SK-N-SH (cell line): Measurements from ENCODE around the gene LRRC72. TPM values are rescaled to one million over a fixed set of nuclear protein-coding genes. Genes with fewer than 3 reads are reported as not detected.
"Not testable (repeated sequence)": the region's sequence is repeated elsewhere in the genome, so short reads cannot be mapped to it uniquely, and the experiment has no call there.

Source experiments
- CTCF ChIA-PET: fragments of 300-600, 350-600 bp; formaldehyde crosslinking; extraction: SDS; loops from one replicate; lab custom pipeline; 2021; lab: Yijun Ruan, JAX
- POLR2A ChIA-PET: fragments of 350-600 bp; sonication (Branson Sonifier 250); formaldehyde crosslinking; extraction: SDS; loops from one replicate; lab custom pipeline; 2020; ENCODE audit warnings: antibody characterized with exemption, inconsistent platforms; lab: Yijun Ruan, JAX
- DNase-seq: peaks from one replicate; pipeline ENCODE4 v3.0.0; 2012
- H2AFZ ChIP-seq: fragments of 200-600 bp; sonication (generic); 2 replicates; pipeline ENCODE4 v1.8.1; 2016; ENCODE audit warnings: antibody characterized with exemption, mild to moderate bottlenecking, low read depth
- H3F3A ChIP-seq: fragments of 200-600 bp; sonication (generic); replicated peaks from 2 replicates; pipeline ENCODE3; 2016; ENCODE audit warnings: antibody characterized with exemption, mild to moderate bottlenecking; ENCODE audit not compliant: insufficient read depth
- H3K27ac ChIP-seq, 2 experiments: fragments of 200-500 bp in 1 of 2; fragments of 200-600 bp in 1 of 2; sonication (Bioruptor generic) in 1 of 2; sonication (generic), shearing (Covaris generic) in 1 of 2; 2 replicates each; pipeline versions ENCODE4 v1.5.1 to v1.6.1; 2014 to 2016; ENCODE audit warnings: low read depth in 2 of 2, inconsistent platforms in 1 of 2, low read length in 1 of 2, mild to moderate bottlenecking in 1 of 2, mixed read lengths in 1 of 2
- H3K27me3 ChIP-seq: fragments of 200-600 bp; sonication (generic), shearing (Covaris generic); 2 replicates; pipeline ENCODE4 v1.6.1; 2016; ENCODE audit warnings: mixed run types; ENCODE audit not compliant: insufficient read depth
- H3K36me3 ChIP-seq, 2 experiments: fragments of 200-500 bp in 1 of 2; fragments of 200-600 bp in 1 of 2; sonication (Bioruptor generic) in 1 of 2; sonication (generic) in 1 of 2; replicated peaks in 1 of 2; 2 replicates each; pipeline versions ENCODE3 to v1.5.1; 2014 to 2016; ENCODE audit warnings: low read length in 1 of 2, mild to moderate bottlenecking in 1 of 2; ENCODE audit not compliant: insufficient read depth in 2 of 2, control insufficient read depth in 1 of 2
- H3K4me1 ChIP-seq, 2 experiments: fragments of 200-500 bp in 1 of 2; fragments of 200-600 bp in 1 of 2; sonication (Bioruptor generic) in 1 of 2; sonication (generic), shearing (Covaris generic) in 1 of 2; 2 replicates each; pipeline versions ENCODE4 v1.5.1 to v1.6.1; 2014 to 2016; ENCODE audit warnings: low read depth in 1 of 2, low read length in 1 of 2, mixed run types in 1 of 2; ENCODE audit not compliant: insufficient read depth in 2 of 2, control insufficient read depth in 1 of 2
- H3K4me2 ChIP-seq: fragments of 200-600 bp; sonication (generic), shearing (Covaris generic); 2 replicates; pipeline ENCODE4 v1.6.1; 2017; ENCODE audit warnings: mixed run types
- H3K4me3 ChIP-seq, 2 experiments: fragments of 200-500 bp in 1 of 2; fragments of 200-600 bp in 1 of 2; sonication (Bioruptor generic) in 1 of 2; sonication (generic), shearing (Covaris generic) in 1 of 2; 2 replicates each; pipeline versions ENCODE4 v1.5.1 to v1.8.1; 2014 to 2016; ENCODE audit warnings: low read depth in 2 of 2, inconsistent platforms in 1 of 2, low read length in 1 of 2, mild to moderate bottlenecking in 1 of 2, mixed read lengths in 1 of 2, moderate library complexity in 1 of 2
- H3K79me2 ChIP-seq: fragments of 200-600 bp; sonication (generic); 2 replicates; pipeline ENCODE4 v1.8.1; 2017; ENCODE audit warnings: mild to moderate bottlenecking; ENCODE audit not compliant: insufficient read depth
- H3K9ac ChIP-seq: fragments of 200-600 bp; sonication (generic); 2 replicates; pipeline ENCODE4 v1.6.1; 2017; ENCODE audit warnings: mixed run types
- H3K9me2 ChIP-seq: fragments of 200-600 bp; sonication (generic); 2 replicates; pipeline ENCODE4 v1.6.1; 2017; ENCODE audit warnings: mixed run types
- H3K9me3 ChIP-seq: fragments of 200-600 bp; sonication (generic); 2 replicates; pipeline ENCODE4 v1.6.1; 2017; ENCODE audit warnings: mixed run types, mild to moderate bottlenecking, moderate library complexity
- H4K20me1 ChIP-seq: fragments of 200-600 bp; sonication (generic); 2 replicates; pipeline ENCODE4 v1.6.1; 2017; ENCODE audit warnings: mild to moderate bottlenecking, mixed run types; ENCODE audit not compliant: insufficient read depth
- FOSL2 ChIP-seq: IDR thresholded peaks from 2 replicates; pipeline ENCODE4 v1.4.0; 2012; ENCODE audit warnings: low read depth, mild to moderate bottlenecking, moderate library complexity, borderline replicate concordance
- MEF2A ChIP-seq: IDR thresholded peaks from 2 replicates; pipeline ENCODE4 v1.4.0; 2012; ENCODE audit warnings: low read depth, borderline replicate concordance
- MXI1 ChIP-seq: IDR thresholded peaks from 2 replicates; pipeline ENCODE4 v1.6.1; 2012; ENCODE audit warnings: mild to moderate bottlenecking, low read depth, low read length, improper control_type of control experiment
- NRF1 ChIP-seq: IDR thresholded peaks from 2 replicates; pipeline ENCODE4 v1.6.1; 2012; ENCODE audit warnings: low read depth, mild to moderate bottlenecking, low read length
- PBX3 ChIP-seq: IDR thresholded peaks from 2 replicates; pipeline ENCODE4; 2012
- RAD21 ChIP-seq: IDR thresholded peaks from 2 replicates; pipeline ENCODE4 v1.6.1; 2012; ENCODE audit warnings: mild to moderate bottlenecking, low read length
- RFX5 ChIP-seq: IDR thresholded peaks from 2 replicates; pipeline ENCODE4 v1.6.1; 2012; ENCODE audit warnings: mild to moderate bottlenecking, improper control_type of control experiment, low read length
- SMC3 ChIP-seq: IDR thresholded peaks from 2 replicates; pipeline ENCODE4 v1.6.1; 2012; ENCODE audit warnings: low read depth, low read length, improper control_type of control experiment
- TAF1 ChIP-seq: IDR thresholded peaks from 2 replicates; pipeline ENCODE4 v1.6.1; 2012; ENCODE audit warnings: low read depth, mild to moderate bottlenecking, low read length, moderate library complexity, borderline replicate concordance
- TCF12 ChIP-seq: IDR thresholded peaks from 2 replicates; pipeline ENCODE4 v1.4.0; 2012
- USF1 ChIP-seq: IDR thresholded peaks from 2 replicates; pipeline ENCODE4 v1.4.0; 2012; ENCODE audit warnings: low read depth, borderline replicate concordance
- YY1 ChIP-seq: IDR thresholded peaks from 2 replicates; pipeline ENCODE4 v1.4.0; 2012; ENCODE audit warnings: low read depth, mild to moderate bottlenecking
- WGBS: methylation state at CpG from one replicate; pipeline ENCODE4 v1.1.6; 2017; ENCODE audit warnings: low lambda C conversion rate; 5-methylcytosine and 5-hydroxymethylcytosine counted together
- polyA plus RNA-seq, 3 experiments: library from polyadenylated mRNA; depleted of rRNA; stranded (reverse); fragments of >200 nt; gene quantifications; 2 replicates each; pipeline ENCODE4 v1.2.3, GENCODE V29; 2012

Gene LRRC72
- polyA plus RNA-seq, 1 of the 3 experiments (the other 2 are of a cell fraction), result not detected

DNA sequence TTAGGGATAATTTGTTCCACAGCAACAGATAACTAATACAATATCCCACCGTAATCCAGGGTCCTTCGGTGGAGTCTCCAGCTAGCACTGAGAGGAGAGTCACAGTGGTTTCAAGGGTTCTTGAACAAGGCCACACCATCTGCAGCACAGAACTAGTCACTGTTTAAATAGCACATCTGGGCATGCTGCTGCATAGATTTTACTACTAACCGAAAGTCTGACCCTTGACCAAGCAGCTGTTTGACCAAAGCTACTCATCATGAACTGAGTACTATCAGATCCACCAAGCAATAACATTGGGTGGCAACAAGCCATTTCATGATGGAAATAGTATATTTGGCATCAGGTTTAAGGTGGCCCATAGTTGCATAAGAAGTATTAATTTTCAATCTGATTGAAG, 65.8 kb downstream of the LRRC72 start:
- Histone ChIP-seq H4K20me1 (no peaks in the 10 kb centered on the region), H3K4me1 (peaks cover 4 to 12% of the 10 kb centered on the region in 2 experiments; a peak in 2 of 4 replicates), H3K27me3 (no peaks in the 10 kb centered on the region), H3K9ac (no peak overlapping the region), H3F3A (peaks cover 3% of the 10 kb centered on the region), H3K27ac (no peak overlapping the region), H3K79me2 (no peaks in the 10 kb centered on the region), H3K9me3 (no peaks in the 10 kb centered on the region), H3K9me2 (no peaks in the 10 kb centered on the region), H3K4me2 (no peak overlapping the region), H3K36me3 (no peaks in the 10 kb centered on the region), H2AFZ (no peak overlapping the region), H3K4me3 (no peak overlapping the region)
- TF ChIP-seq MXI1 (no peak), YY1 (no peak), TCF12 (no peak), RFX5 (no peak), USF1 (no peak), FOSL2 (no peak), MEF2A (no peak), TAF1 (no peak)
- ChIA-PET POLR2A (no interaction called here), CTCF (interaction anchor here (0.5 to 1.8 kb wide), 3 partner anchors 28 to 167 kb away, joined by 3 to 8 read pairs (median 3); no protein-coding TSS in a partner anchor)
- 66% methylated on average over 3 of the region's 3 CpGs for WGBS
- DNase-seq, result no peak

DNA sequence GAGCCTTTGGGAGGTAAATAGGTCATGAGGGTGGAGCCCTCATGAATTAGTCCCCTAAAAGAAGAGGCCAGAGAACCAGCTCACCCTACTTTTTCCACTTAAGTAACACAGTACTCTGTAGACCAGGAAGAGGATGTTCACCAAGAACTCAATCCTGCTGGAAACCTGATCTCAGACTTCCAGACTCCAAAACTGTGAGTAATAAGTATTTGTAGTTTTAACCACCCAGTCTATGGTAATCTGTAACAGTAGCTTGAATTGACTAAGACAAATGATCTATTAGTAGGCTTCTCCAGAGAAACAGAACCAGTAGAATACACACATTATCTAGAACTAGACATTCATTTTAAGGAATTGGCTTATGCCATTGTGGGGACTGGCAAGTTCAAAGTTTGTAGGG, 67.4 kb downstream of the LRRC72 start:
- Histone ChIP-seq H3K79me2 (no peaks in the 10 kb centered on the region), H3K4me3 (no peak overlapping the region), H3K27me3 (no peaks in the 10 kb centered on the region)
- 0 out of 2 replicates have a peak, but pooled peaks have one; percentile 13 for TF ChIP-seq PBX3
- TF ChIP-seq NRF1, result no peak
- TF ChIP-seq, all 33 proteins: peak for 1
- H3K9ac ChIP-seq, result no peak overlapping the region
- no peaks in the 10 kb centered on the region for H4K20me1 ChIP-seq
- peaks cover 3% of the 10 kb centered on the region for H3F3A ChIP-seq
- H2AFZ ChIP-seq, result no peak overlapping the region
- H3K4me2 ChIP-seq, result no peak overlapping the region
- CTCF ChIA-PET, result interaction anchor here (0.8 to 1.0 kb wide), 2 partner anchors 12 to 14 kb away, joined by 3 to 6 read pairs; no protein-coding TSS in a partner anchor
- no peaks in the 10 kb centered on the region for H3K9me2 ChIP-seq
- H3K4me1 ChIP-seq, result peaks cover 0 to 12% of the 10 kb centered on the region in 2 experiments; a peak in 1 of 4 replicates
- no peak for DNase-seq
- no peaks in the 10 kb centered on the region for H3K9me3 ChIP-seq
- POLR2A ChIA-PET, result no interaction called here
- H3K36me3 ChIP-seq, result no peaks in the 10 kb centered on the region
- no peak overlapping the region for H3K27ac ChIP-seq

DNA sequence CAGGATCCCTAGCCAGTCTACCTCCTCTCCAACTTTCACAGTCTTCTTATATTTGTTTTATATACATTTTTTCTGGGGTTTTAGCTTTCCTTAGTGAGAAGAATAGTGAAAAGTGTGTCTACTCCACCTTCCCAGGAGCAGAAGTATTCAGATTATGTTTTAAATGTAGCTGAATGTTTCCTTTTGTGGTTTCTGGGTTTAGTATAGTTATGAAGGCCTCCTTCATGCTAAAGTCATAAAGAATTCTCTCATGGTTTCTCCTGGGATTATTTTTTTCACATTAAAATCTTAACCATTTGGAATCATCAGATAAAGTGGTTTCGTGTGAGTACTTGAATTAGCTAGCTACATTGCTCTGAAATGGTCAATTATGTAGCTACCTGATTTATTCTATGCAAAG, 68.1 kb downstream of the LRRC72 start:
- no peak for DNase-seq
- ChIA-PET CTCF (interaction anchor here (0.8 to 0.9 kb wide), 2 partner anchors 13 to 30 kb away, joined by 3 to 6 read pairs; no protein-coding TSS in a partner anchor), POLR2A (no interaction called here)

DNA sequence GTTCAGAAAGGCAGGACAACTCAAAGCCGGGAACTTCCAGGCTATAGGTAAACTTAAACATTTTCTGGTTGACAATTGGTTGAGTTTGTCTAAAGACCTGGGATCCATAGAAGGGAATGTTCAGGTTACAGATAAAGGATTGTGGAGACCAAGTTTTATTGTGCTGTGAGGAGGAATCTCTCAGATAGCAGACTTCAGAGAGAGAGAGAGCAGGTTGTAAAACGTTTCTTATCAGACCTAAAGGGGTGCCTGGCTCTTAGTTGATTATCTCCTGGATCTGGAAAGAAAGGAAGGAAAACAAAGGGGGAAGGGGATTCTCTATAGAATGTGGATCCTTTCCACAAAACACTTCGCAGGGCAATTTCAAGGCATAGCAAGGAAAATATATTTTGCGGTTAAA, 69.0 kb downstream of the LRRC72 start:
- POLR2A ChIA-PET, DNase-seq: not testable (repeated sequence)
- 70% methylated on average over 4 of the region's 4 CpGs for WGBS

More for the DNA sequence above, 68.1 kb downstream of the LRRC72 start:
- H3K27me3 ChIP-seq, result no peaks in the 10 kb centered on the region
- H4K20me1 ChIP-seq, result no peaks in the 10 kb centered on the region
- no peaks in the 10 kb centered on the region for H3K9me3 ChIP-seq
- no peaks in the 10 kb centered on the region for H3K9me2 ChIP-seq
- H3K79me2 ChIP-seq, result no peaks in the 10 kb centered on the region
- TF ChIP-seq RAD21 (no peak), SMC3 (no peak)
- peaks cover 3% of the 10 kb centered on the region for H3F3A ChIP-seq
- H3K4me1 ChIP-seq, result peaks cover 0 to 12% of the 10 kb centered on the region in 2 experiments; a peak in 2 of 4 replicates
- H3K9ac ChIP-seq, result no peak overlapping the region
- H3K27ac ChIP-seq, result no peak overlapping the region
- peaks cover 2% of the 10 kb centered on the region in 2 experiments for H3K36me3 ChIP-seq
- H2AFZ ChIP-seq, result no peak overlapping the region
- H3K4me3 ChIP-seq, result no peak overlapping the region
- WGBS, result 75% methylated on average over 1 of the region's 1 CpG
- H3K4me2 ChIP-seq, result no peak overlapping the region

More for the DNA sequence above, 69.0 kb downstream of the LRRC72 start:
- not testable (repeated sequence) for H3K27me3 ChIP-seq, H3K4me2 ChIP-seq, H3K27ac ChIP-seq, H3K4me3 ChIP-seq, H3K9ac ChIP-seq, H3K9me2 ChIP-seq, H3K9me3 ChIP-seq, H2AFZ ChIP-seq, H3K4me1 ChIP-seq, H3K79me2 ChIP-seq, H4K20me1 ChIP-seq, H3F3A ChIP-seq
- CTCF ChIA-PET, result interaction anchor here (0.9 kb wide), 1 partner anchor 31 kb away, joined by 6 read pairs; no protein-coding TSS in a partner anchor
- peaks cover 9 to 11% of the 10 kb centered on the region in 2 experiments for H3K36me3 ChIP-seq
